Measurements from ENCODE around the gene TIE1. TPM values are rescaled to one million over a fixed set of nuclear protein-coding genes. Genes with fewer than 3 reads are reported as not detected.

TIE1 gene
- total RNA-seq, 2 donors from 2014 or later: 4.9 to 7.6 TPM

DNA sequence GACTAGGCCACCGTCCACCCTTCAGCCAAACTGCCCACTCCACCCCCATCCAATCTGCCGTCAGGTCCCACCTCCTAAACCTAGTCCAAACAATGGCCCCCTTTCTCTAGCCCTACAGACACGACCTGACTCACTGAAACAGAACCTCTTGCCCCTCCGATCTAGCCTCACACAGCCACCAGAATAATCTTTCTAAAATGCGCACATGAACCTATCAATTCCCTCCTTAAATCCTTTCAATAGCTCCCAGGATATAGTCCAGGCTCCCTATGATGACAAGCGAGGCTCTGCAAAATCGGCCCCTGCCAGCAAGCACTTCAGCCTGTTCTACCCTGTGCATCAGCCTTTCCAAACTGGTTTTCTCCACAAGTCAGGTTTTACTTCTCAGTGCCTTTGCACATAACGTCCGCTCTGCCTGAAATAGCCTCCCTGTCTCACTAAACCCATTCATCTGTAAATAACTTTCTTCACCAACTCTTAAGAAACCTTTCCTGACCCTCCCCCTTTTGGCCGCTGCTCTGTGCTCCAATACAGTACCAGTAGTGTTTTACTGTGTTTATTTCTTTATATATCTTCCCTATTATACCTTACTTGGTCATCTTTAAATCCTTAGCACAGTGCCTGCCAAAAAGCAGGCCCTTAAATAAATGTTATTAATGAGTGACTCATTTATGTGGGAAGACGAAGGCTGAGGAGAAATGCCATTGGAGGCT, 49.0 kb downstream of the TIE1 start:
- intact Hi-C loops (cut with DNase I, micrococcal nuclease): no loop called here
- ATAC-seq (no peak), DNase-seq (peak in 1 of 2 donors; percentile 47)

DNA sequence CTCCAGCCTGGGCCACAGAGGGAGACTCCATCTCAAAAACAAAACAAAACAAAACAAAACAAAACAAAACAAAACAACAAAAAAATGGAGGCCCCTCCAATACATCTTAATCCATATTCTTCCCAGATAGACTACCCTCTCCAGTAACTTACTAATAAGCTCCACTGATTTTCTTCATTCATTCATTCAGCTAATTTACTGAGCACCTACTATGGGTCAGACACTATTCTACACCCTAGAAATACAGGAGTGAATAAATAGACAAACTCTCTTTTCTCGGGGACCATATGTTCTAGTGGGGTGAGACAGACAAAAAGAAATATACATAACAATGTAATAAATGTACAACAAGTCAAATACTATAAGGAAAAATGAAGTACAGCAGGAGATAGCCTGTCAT, 50.2 kb downstream of the TIE1 start:
- no peak for DNase-seq
- ATAC-seq: no peak
- intact Hi-C loops (cut with DNase I, micrococcal nuclease): no loop called here

DNA sequence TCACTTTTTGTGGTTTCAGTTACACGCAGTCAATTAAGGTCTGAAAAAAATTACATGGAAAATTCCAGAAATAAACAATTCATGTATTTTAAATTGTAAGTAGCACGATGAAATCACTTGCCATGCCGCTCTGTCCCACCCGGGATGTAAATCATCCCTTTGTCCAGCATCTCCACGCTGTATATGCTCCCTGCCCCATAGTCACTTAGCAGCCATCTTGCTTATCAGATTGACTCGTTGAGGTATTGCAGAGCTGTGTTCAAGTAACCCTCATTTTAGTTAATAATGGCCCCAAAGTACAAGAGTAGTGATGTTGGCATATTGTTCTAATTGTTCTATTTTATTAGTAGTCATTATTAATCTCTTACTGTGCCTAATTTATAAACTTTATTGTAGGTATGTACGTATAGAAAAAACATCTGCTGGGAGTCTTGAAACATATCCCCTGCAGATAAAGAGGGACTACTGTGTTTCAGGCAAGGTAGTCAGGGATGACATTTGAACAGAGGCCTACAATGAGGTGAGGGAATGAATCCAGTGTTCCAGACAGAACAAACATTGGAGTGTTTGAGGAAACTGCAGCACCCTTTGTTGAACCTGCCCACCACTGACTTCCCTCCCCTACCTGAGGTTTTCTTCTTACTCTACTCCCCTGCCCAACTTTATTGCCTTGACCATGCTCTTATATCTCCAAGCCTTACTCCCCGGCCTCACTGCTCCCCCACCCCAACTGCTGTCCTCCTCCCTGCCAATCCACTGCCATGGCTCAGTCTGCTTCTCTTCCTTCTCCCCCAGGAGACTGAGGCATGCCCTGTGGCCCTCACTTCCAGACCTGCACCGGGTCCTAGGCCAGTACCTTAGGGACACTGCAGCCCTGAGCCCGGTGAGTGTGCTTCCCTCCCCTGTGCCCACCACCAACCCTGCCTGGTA, 50.9 kb downstream of the TIE1 start:
- intact Hi-C loops (cut with DNase I, micrococcal nuclease): no loop called here
- peak in 1 of 2 donors; percentile 22 for DNase-seq
- no peak for ATAC-seq

DNA sequence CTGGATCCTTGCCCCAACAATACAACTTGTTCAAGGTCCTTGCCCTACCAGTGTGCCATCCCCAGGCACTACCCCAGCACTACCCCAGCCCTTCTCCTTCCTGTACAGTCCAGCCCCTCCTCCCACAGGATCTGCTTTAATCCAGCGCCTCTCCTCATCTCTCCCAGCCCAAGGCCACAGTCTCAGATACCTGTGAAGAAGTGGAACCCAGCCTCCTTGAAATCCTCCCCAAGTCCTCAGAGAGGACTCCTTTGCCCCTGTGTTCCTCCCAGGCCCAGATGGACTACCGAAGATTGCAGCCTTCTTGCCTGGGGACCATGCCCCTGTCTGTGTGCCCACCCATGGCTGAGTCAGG, 51.5 kb downstream of the TIE1 start:
- no peak for ATAC-seq
- intact Hi-C loops (cut with DNase I, micrococcal nuclease): no loop called here

GRCh38 chr1:43352881-43353280, 52.1 kb downstream of the TIE1 start:
- intact Hi-C loops (cut with DNase I, micrococcal nuclease): no loop called here
- ATAC-seq (no peak), DNase-seq (no peak)

More for the DNA sequence above, 51.5 kb downstream of the TIE1 start:
- DNase-seq: no peak

DNA sequence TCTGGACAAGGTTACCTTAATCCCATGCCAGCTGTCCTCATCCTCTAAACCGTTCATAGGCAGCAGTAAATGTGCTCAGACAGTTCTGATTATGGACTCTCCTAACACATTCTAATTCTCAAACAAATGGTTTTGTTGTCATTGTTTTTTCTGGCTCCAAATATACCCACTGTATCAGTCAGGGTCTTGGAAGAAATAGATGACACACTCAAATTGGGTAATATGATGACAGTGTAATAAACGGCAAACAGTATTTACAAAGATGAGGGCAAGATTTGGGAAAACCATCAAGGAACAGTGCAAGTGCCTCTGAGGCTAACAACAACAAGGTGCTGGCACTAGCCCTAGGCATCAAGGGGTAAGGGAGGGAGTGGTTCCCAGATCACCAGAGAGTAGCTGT, 53.7 kb downstream of the TIE1 start:
- ATAC-seq: no peak
- no peak for DNase-seq
- intact Hi-C loops (cut with DNase I, micrococcal nuclease): no loop called here

GRCh38 chr1:43354936-43355335, 54.2 kb downstream of the TIE1 start:
- intact Hi-C loops (cut with DNase I, micrococcal nuclease): no loop called here
- no peak for ATAC-seq
- DNase-seq: no peak

DNA sequence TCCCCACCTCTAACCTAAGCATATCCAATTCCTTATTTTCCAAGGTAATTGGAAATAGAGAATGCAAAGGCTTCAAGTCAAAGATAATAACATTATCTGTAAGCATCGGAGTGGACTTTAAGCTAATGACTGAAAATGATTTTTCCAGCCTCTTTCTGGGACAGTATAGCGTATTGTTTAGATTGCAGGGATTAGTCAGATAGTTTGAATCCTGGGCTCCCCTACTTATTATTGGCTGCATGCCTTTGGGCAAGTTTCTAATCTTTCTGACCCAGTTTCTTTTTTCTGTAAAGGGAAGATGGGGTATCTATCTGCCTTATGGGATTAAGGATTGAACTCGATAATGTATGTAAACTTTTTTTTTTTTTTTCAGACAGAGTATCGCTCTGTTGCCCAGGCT, 56.5 kb downstream of the TIE1 start:
- ATAC-seq (no peak), DNase-seq (no peak)
- intact Hi-C loops (cut with DNase I, micrococcal nuclease): no loop called here

DNA sequence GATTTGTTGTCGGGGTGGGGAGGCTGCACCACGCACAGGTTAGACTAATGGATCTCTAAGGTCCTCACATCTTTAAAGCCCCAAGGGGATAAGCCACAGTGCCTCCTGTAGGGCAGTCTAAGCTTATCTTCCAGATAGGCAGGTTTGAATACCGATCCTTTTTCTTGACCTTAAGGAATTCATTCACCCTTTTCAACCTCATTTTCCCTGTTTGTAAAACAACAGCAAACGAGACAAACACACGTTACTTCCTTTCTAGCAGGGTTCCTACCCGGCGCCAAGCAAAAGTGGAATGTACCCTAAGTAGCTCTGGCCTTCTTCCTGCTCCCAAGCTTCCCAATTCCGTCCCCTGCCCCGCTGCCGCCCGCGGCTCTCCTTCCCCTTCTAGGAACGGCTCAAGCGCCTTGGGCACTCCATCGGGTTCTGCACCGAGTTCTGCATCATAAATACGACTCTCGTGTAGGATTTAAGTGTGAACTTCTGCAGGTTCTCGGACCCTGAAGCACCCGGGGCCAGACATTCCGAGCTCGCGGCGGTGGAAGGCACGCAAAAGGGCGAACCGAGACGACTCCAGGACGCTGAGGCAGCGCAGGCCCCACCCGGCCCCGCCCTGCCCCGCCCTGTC, 57.5 kb downstream of the TIE1 start:
- ATAC-seq (peak; percentile 64), DNase-seq (peak; percentile 50 to 70)
- intact Hi-C loops (cut with DNase I, micrococcal nuclease): no loop called here

DNA sequence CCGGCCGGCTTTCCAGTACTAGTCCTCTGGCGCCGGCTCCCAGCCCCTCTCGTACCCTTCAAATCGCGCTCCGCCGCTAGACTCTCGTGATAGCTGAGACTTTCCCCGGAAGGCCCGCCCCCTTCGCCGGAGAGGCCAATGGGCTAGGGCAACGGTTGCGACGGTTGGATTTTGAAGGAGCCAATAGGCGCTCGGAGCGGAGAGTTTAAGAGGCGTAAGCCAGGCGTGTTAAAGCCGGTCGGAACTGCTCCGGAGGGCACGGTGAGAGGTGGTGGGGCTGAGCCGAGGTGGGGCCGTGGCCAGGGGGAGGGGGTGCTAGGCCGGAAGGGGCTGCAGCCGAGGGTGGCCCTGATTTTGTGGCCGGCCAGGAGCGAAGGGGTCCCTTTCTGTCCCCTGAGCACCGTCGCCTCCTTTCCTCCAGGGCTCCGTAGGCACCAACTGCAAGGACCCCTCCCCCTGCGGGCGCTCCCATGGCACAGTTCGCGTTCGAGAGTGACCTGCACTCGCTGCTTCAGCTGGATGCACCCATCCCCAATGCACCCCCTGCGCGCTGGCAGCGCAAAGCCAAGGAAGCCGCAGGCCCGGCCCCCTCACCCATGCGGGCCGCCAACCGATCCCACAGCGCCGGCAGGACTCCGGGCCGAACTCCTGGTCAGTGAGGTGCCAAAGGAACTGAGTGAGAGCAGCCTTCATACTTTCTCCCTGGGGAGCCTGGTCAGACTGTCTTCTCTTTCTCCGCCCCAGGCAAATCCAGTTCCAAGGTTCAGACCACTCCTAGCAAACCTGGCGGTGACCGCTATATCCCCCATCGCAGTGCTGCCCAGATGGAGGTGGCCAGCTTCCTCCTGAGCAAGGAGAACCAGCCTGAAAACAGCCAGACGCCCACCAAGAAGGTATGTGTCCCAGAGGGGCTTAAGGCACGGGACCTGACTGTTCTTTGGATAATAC, 58.2 kb downstream of the TIE1 start, which contains the start of gene CDC20:
CDC20 (plus strand) TSS at position 236 of the 948 bp plus-strand sequence; CDS start at position 471, 235 bp downstream.
- DNase-seq (peak; percentile 99 to 100), ATAC-seq (peak; percentile 89)
- intact Hi-C loops (cut with DNase I, micrococcal nuclease): no loop called here

- DNase-seq: no peak
- intact Hi-C loops (cut with DNase I, micrococcal nuclease): no loop called here
- ATAC-seq: no peak
These were observed 58.9 kb downstream of the TIE1 start for GRCh38 chr1:43359696-43360095.

- ATAC-seq: no peak
- intact Hi-C loops (cut with DNase I, micrococcal nuclease): no loop called here
- DNase-seq: no peak
These were observed 59.8 kb downstream of the TIE1 start for GRCh38 chr1:43360616-43361015.

GRCh38 chr1:43363283-43363934, 62.6 kb downstream of the TIE1 start:
- intact Hi-C loops (cut with DNase I, micrococcal nuclease): no loop called here
- DNase-seq: peak in 1 of 2 donors; percentile 51
- no peak for ATAC-seq

GRCh38 chr1:43363935-43364525, 63.2 kb downstream of the TIE1 start:
- intact Hi-C loops (cut with DNase I, micrococcal nuclease): no loop called here
- ATAC-seq (no peak), DNase-seq (no peak)

GRCh38 chr1:43365678-43366077, 64.9 kb downstream of the TIE1 start:
- ATAC-seq (no peak), DNase-seq (no peak)
- intact Hi-C loops (cut with DNase I, micrococcal nuclease): no loop called here

DNA sequence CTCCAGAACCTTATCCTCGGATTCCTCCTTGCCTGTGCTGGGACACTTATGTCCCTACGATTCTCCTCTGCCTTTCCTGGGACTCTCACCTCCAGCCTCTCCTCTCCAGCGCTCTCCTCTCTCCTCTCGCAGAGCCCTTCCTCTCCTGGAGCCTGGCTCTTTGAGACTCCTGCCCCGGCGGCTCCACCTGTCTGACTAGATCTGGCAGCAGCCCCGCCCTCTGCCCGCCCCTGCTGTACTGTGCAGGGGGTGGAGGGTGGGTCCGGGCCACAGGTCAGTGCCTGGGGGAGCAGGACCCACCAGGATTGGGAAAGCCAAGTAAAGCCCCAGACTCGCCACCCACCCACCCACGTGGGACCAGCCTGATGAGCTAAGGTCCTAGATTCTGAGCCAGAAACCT, 65.4 kb downstream of the TIE1 start:
- DNase-seq (peak; percentile 88 to 90), ATAC-seq (peak; percentile 60)
- intact Hi-C loops (cut with DNase I, micrococcal nuclease): no loop called here

DNA sequence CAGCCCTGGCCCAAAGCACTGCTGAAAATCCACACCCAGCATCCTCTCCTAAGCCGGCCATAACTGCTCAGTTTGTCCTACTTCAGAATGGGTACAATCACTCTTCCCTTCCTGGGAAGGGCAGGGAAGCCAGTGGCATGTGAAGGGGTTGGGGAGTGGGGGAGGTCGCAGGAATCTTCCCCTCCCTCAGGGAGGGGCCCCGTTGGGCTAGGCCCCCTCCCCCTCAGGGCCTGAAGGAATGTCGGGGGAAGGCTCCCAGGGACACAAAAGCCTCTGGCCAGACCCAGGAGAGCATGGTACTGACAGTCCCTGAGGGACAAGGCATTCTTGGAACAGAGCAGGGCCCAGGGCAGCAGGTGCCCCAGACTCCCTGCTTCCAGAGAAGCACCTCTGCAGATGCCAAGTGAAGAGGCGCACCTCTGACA, 65.8 kb downstream of the TIE1 start:
- ATAC-seq (peak; percentile 11), DNase-seq (no peak)
- intact Hi-C loops (cut with DNase I, micrococcal nuclease): no loop called here

Data from left colon (tissue), 2 donors.